Karpas-422 (cell line): Measurements from ENCODE around the gene CACYBP. TPM values are rescaled to one million over a fixed set of nuclear protein-coding genes. Genes with fewer than 3 reads are reported as not detected.
"Not testable (repeated sequence)": the region's sequence is repeated elsewhere in the genome, so short reads cannot be mapped to it uniquely, and the experiment has no call there.

ENCODE experiments used
- DNase-seq: peaks from one replicate; pipeline ENCODE4 v3.0.0-alpha.2; 2015
- H2AFZ ChIP-seq: fragments of 200-600 bp; sonication (generic); 2 replicates; pipeline ENCODE4 v1.6.1; 2014; ENCODE audit warnings: antibody characterized with exemption, low read length, mixed read lengths
- H3K27ac ChIP-seq: fragments of 200-600 bp; sonication (generic); 2 replicates; pipeline ENCODE4 v1.5.1; 2014; ENCODE audit warnings: mild to moderate bottlenecking, low read length, moderate library complexity
- H3K27me3 ChIP-seq: fragments of 200-600 bp; sonication (generic); 2 replicates; pipeline ENCODE4 v1.6.1; 2014; ENCODE audit warnings: low read length, mixed read lengths
- H3K36me3 ChIP-seq: fragments of 200-600 bp; sonication (generic); 2 replicates; pipeline ENCODE4 v1.6.1; 2014; ENCODE audit warnings: low read length, mixed read lengths; ENCODE audit not compliant: insufficient read depth
- H3K4me1 ChIP-seq: fragments of 200-600 bp; sonication (generic); 2 replicates; pipeline ENCODE4 v1.6.1; 2014; ENCODE audit warnings: mild to moderate bottlenecking, low read length, mixed read lengths
- H3K4me2 ChIP-seq: fragments of 200-600 bp; sonication (generic); 2 replicates; pipeline ENCODE4 v1.6.1; 2014; ENCODE audit warnings: low read length, low read depth, mild to moderate bottlenecking; ENCODE audit not compliant: poor library complexity, severe bottlenecking
- H3K4me3 ChIP-seq: fragments of 200-600 bp; sonication (generic); 2 replicates; pipeline ENCODE4 v1.5.1; 2014; ENCODE audit warnings: mild to moderate bottlenecking, antibody characterized with exemption, low read length, mixed read lengths
- H3K79me2 ChIP-seq: fragments of 200-600 bp; sonication (generic); 2 replicates; pipeline ENCODE4 v1.6.1; 2014; ENCODE audit warnings: mild to moderate bottlenecking, low read length, mixed read lengths
- H3K9ac ChIP-seq: fragments of 200-600 bp; sonication (generic); 2 replicates; pipeline ENCODE4 v1.6.0; 2014; ENCODE audit warnings: low read length
- H3K9me2 ChIP-seq: fragments of 200-600 bp; sonication (generic), shearing (Covaris generic); replicated peaks from 2 replicates; pipeline ENCODE4 v1.6.0; 2014; ENCODE audit warnings: mild to moderate bottlenecking, low read length, moderate library complexity; ENCODE audit not compliant: insufficient read depth
- H3K9me3 ChIP-seq: fragments of 300-700, 200-600 bp; sonication (generic); 2 replicates; pipeline ENCODE4 v1.6.1; 2014; ENCODE audit warnings: low read length, mixed read lengths
- H4K20me1 ChIP-seq: fragments of 200-600 bp; sonication (generic); 2 replicates; pipeline ENCODE4 v1.6.1; 2014; ENCODE audit warnings: mild to moderate bottlenecking, antibody characterized with exemption, low read length, low read depth; ENCODE audit not compliant: insufficient read depth
- total RNA-seq: library from RNA; depleted of rRNA; stranded (reverse); fragments of >200 nt; shearing (Covaris generic); gene quantifications from 2 replicates; pipeline ENCODE4 v1.2.3, GENCODE V29; 2014; ENCODE audit warnings: low replicate concordance

The CACYBP gene
- total RNA-seq, 1 experiment from 2014 or later, result 93.4 TPM

DNA sequence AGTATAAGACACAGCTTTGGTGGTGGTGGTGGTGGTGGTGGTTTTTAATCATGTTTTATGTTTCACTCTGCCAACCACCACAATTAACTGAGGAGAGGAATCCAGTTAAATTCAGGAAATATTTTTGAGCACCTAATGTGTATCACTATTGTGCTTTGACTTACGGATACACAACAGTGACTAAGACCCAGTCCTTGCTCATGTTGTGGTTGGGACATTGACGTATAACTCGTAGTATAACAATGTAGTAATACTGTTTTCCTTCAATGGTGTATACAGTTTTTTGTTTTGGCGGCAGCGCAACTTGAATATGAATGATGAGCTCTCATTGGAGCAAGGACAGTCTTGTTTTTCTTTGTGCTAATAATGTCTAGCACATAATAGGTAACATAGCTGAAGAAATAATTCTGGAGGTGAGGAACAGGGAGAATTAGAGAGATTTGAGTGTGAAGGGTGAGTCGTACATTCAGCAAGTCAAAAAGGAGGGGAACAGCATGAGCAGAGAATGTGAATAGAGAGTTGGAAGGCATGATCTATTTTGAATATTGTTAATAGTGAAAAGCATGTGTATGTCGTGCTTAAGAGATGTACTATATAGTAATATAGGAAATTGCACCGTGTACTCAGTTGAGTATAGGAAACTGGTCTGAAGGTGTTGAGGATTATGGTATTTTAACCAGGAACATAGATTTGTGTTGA, 5.5 kb downstream of the CACYBP start:
- Histone ChIP-seq H4K20me1 (peaks cover 25% of the 10 kb centered on the region), H2AFZ (no peak overlapping the region), H3K9ac (no peak overlapping the region), H3K9me3 (no peaks in the 10 kb centered on the region), H3K9me2 (no peaks in the 10 kb centered on the region), H3K27me3 (no peaks in the 10 kb centered on the region), H3K36me3 (peaks cover 39% of the 10 kb centered on the region), H3K79me2 (peaks cover 96% of the 10 kb centered on the region), H3K4me2 (no peak overlapping the region), H3K4me3 (no peak overlapping the region), H3K27ac (no peak overlapping the region), H3K4me1 (peaks cover 38% of the 10 kb centered on the region)
- no peak for DNase-seq

GRCh38 chr1:175009532-175009931, 9.8 kb downstream of the CACYBP start:
- H4K20me1 ChIP-seq, result peaks cover 3% of the 10 kb centered on the region; the same call in 1 of the 2 replicates
- H3K9me3 ChIP-seq, result no peaks in the 10 kb centered on the region
- no peak overlapping the region for H3K27ac ChIP-seq
- no peaks in the 10 kb centered on the region for H3K27me3 ChIP-seq
- H3K9ac ChIP-seq, result no peak overlapping the region
- no peaks in the 10 kb centered on the region for H3K9me2 ChIP-seq
- no peak overlapping the region for H2AFZ ChIP-seq
- no peak overlapping the region for H3K4me2 ChIP-seq
- peaks cover 11% of the 10 kb centered on the region for H3K4me1 ChIP-seq
- H3K4me3 ChIP-seq, result no peak overlapping the region
- H3K36me3 ChIP-seq, result peaks cover 63% of the 10 kb centered on the region
- H3K79me2 ChIP-seq, result peaks cover 60% of the 10 kb centered on the region
- DNase-seq, result no peak

DNA sequence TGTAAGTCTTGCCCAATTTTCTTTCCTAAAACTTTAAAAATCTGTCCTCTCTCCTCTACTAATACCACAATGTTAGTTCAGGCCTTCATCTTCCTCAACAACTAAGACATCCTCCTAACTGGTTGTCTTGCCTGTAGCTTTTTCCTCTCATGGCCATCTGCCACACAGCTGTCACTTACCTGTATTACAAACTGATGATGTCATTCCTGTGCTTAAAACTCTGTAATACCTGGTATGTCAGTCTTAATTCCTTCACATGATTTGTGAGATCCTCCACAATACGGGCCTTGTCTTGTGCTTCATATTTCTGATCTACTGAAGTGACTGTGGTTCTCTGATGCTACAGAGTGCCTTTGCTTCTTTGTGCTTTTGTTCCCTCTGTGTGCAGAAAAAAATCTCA, 13.7 kb downstream of the CACYBP start:
- no peaks in the 10 kb centered on the region for H3K9me3 ChIP-seq
- no peak overlapping the region for H3K27ac ChIP-seq
- H4K20me1 ChIP-seq, result no peaks in the 10 kb centered on the region
- H3K36me3 ChIP-seq, result peaks cover 48% of the 10 kb centered on the region; the same call in 1 of the 2 replicates
- H3K27me3 ChIP-seq, result no peaks in the 10 kb centered on the region
- no peaks in the 10 kb centered on the region for H3K9me2 ChIP-seq
- no peak overlapping the region for H3K4me3 ChIP-seq
- peaks cover 11% of the 10 kb centered on the region for H3K4me1 ChIP-seq
- no peak for DNase-seq
- no peak overlapping the region for H2AFZ ChIP-seq
- H3K9ac ChIP-seq, result no peak overlapping the region
- no peak overlapping the region for H3K4me2 ChIP-seq
- H3K79me2 ChIP-seq, result peaks cover 21% of the 10 kb centered on the region

DNA sequence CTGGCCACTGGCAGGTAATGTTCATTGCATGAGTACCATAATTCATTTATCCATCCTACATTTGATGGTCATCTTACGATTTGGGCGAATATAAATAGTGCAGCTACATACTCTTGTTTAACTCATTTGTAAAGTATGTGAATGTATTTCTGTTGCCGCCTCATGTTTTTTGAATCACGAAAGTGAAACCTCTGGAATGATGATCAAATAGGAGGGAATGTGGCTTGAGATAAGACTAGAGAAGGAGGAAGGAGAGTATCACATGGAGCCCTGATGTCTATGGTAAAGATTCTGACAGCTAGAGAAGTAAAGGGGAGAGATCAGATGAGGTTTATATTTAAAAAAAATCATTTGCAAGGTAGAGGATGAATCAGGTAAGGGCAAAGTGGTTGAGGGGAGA, 15.5 kb downstream of the CACYBP start:
- peaks cover 19% of the 10 kb centered on the region for H3K79me2 ChIP-seq
- H3K4me3 ChIP-seq, result no peak overlapping the region
- H4K20me1 ChIP-seq, result no peaks in the 10 kb centered on the region
- H3K4me1 ChIP-seq, result peaks cover 3% of the 10 kb centered on the region
- no peak overlapping the region for H3K4me2 ChIP-seq
- H3K36me3 ChIP-seq, result peaks cover 34% of the 10 kb centered on the region; the same call in 1 of the 2 replicates
- no peak overlapping the region for H2AFZ ChIP-seq
- no peaks in the 10 kb centered on the region for H3K27me3 ChIP-seq
- no peak overlapping the region for H3K9ac ChIP-seq
- no peaks in the 10 kb centered on the region for H3K9me2 ChIP-seq
- no peak for DNase-seq
- H3K27ac ChIP-seq, result no peak overlapping the region
- H3K9me3 ChIP-seq, result no peaks in the 10 kb centered on the region

GRCh38 chr1:175019524-175019923, 19.8 kb downstream of the CACYBP start:
- Histone ChIP-seq H4K20me1 (no peaks in the 10 kb centered on the region; the same call in 1 of the 2 replicates), H3K9me2 (no peaks in the 10 kb centered on the region), H3K9me3 (no peaks in the 10 kb centered on the region), H2AFZ (no peak overlapping the region), H3K4me1 (peaks cover 21% of the 10 kb centered on the region), H3K27ac (no peak overlapping the region), H3K4me2 (no peak overlapping the region), H3K9ac (no peak overlapping the region), H3K27me3 (no peaks in the 10 kb centered on the region), H3K79me2 (peaks cover 45% of the 10 kb centered on the region), H3K4me3 (no peak overlapping the region), H3K36me3 (peaks cover 10% of the 10 kb centered on the region; the same call in 1 of the 2 replicates)
- DNase-seq, result no peak

DNA sequence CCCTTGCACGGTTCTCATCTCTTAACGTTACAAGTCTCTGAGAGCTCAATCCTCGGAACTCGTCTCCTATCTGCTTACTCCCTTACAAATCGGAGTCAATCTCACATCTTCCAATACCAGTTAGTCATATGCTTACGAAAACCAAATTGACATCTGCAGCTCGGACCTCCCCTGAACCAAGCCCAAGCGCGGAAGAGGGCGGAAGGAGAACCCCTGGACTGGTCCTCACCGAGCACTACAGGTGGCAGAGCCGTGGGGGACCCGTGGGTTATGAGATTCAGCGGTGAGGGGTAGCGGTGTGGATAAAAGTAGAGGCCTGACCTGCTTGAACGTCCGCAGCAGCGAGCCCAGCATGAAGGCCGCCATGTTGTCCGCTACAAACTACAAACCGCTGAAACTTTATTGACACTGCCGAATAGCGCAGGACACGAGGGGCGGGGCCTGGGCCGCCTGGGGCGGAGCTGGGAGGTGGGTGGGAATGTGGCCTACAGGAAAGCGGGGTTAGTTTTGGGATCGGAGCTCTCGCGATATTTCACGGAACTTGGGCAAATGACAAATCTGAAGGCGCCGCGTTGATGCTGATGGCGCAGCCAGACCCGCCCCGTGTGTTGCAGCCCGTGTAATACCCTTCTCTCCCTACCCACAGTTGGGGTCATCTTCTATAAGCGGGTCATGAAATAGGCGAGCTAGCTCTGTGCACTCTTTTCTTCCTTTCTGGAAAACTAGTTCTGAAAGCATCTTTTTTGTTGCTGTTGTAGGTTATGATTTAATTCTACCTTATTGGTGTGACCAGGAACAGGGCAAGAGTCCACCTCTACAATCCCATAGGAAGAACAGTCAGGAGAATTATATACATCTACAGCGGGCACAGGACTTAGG, 23.5 kb downstream of the CACYBP start, which contains the start of gene MRPS14:
Gene MRPS14 (minus strand): TSS at position 383 of the 879 bp plus-strand sequence. CDS start 17 bp downstream, at position 366.
- Histone ChIP-seq H4K20me1 (no peaks in the 10 kb centered on the region; the same call in 1 of the 2 replicates), H3K4me1 (peaks cover 25% of the 10 kb centered on the region), H3K4me3 (peak within 1 kb of the TSS; percentile 82), H3K79me2 (peaks cover 45% of the 10 kb centered on the region), H3K27ac (peak within 1 kb of the TSS; percentile 72), H2AFZ (peak within 1 kb of the TSS; percentile 84; the same call in 1 of the 2 replicates), H3K36me3 (no peaks in the 10 kb centered on the region; the same call in 1 of the 2 replicates), H3K9me3 (no peaks in the 10 kb centered on the region), H3K9ac (peak within 1 kb of the TSS; percentile 86), H3K27me3 (no peaks in the 10 kb centered on the region), H3K4me2 (peak within 1 kb of the TSS; percentile 90), H3K9me2 (no peaks in the 10 kb centered on the region)
- DNase-seq, result peak; percentile 99

- H3K36me3 ChIP-seq, DNase-seq, H3K27me3 ChIP-seq, H3K9me2 ChIP-seq, H3K9me3 ChIP-seq, H4K20me1 ChIP-seq: not testable (repeated sequence)
- peaks cover 43% of the 10 kb centered on the region for H3K79me2 ChIP-seq
- H3K4me1 ChIP-seq, result peaks cover 27% of the 10 kb centered on the region
- H3K4me3 ChIP-seq, result peak overlapping the region; percentile 82
- peak overlapping the region; percentile 90 for H3K4me2 ChIP-seq
- H2AFZ ChIP-seq, result peak overlapping the region; percentile 84; the same call in 1 of the 2 replicates
- H3K27ac ChIP-seq, result peak overlapping the region; percentile 72
- peak overlapping the region; percentile 86 for H3K9ac ChIP-seq
Observed at GRCh38 chr1:175023922-175024242, 24.1 kb downstream of the CACYBP start.

- peaks cover 27% of the 10 kb centered on the region for H3K4me1 ChIP-seq
- H2AFZ ChIP-seq, result no peak overlapping the region
- no peak for DNase-seq
- H3K79me2 ChIP-seq, result peaks cover 37% of the 10 kb centered on the region
- H4K20me1 ChIP-seq, result no peaks in the 10 kb centered on the region; the same call in 1 of the 2 replicates
- no peak overlapping the region for H3K27ac ChIP-seq
- no peaks in the 10 kb centered on the region; the same call in 1 of the 2 replicates for H3K36me3 ChIP-seq
- H3K27me3 ChIP-seq, result no peaks in the 10 kb centered on the region
- no peak overlapping the region for H3K9ac ChIP-seq
- H3K9me2 ChIP-seq, result no peaks in the 10 kb centered on the region
- H3K9me3 ChIP-seq, result no peaks in the 10 kb centered on the region
- no peak overlapping the region for H3K4me3 ChIP-seq
- H3K4me2 ChIP-seq, result no peak overlapping the region
Observed at GRCh38 chr1:175024773-175025172, 25.0 kb downstream of the CACYBP start.
